ENCODE measurements around the gene BLOC1S6.

- TF ChIP-seq CTCF (IDR thresholded peaks at IDR 0.05; ENCODE audit: low read length) (no peak), EZH2 (optimal IDR thresholded peaks at IDR 0.05; ENCODE audit: low read depth, low read length) (no peak)
Observed at GRCh38 chr15:45657254-45657653, 70.1 kb downstream of the BLOC1S6 start.

Data from MM.1S (cell line).